ENCODE results near the gene TEAD1.

The TEAD1 gene

GRCh38 chr11:12827369-12827768, 153.1 kb downstream of the TEAD1 start:
- Histone ChIP-seq H3K36me3 (replicated peaks in 1 of 2; ENCODE audit: control insufficient read depth in 2 of 2, insufficient read depth in 2 of 2, low read length in 2 of 2) (no peaks in the 10 kb centered on the region), H2BK12ac (ENCODE audit: low read length) (no peak overlapping the region), H3K4me1 (ENCODE audit: control insufficient read depth in 2 of 2, insufficient read depth in 1 of 2, low read depth in 1 of 2, low read length in 2 of 2) (peaks cover 32 to 55% of the 10 kb centered on the region in 2 donors), H4K91ac (ENCODE audit: low read depth, low read length, poor library complexity) (no peak overlapping the region), H3K79me1 (ENCODE audit: low read depth, low read length) (peaks cover 2% of the 10 kb centered on the region), H2BK120ac (ENCODE audit: low read depth, low read length) (no peak overlapping the region), H3K27ac (replicated peaks; ENCODE audit: low read length) (peak overlapping the region; percentile 88), H3K4me2 (ENCODE audit: insufficient read depth, low read length, poor library complexity, severe bottlenecking) (no peak overlapping the region), H3K9ac (ENCODE audit: low read depth, low read length, poor library complexity) (no peak overlapping the region), H2BK15ac (ENCODE audit: low read length) (no peak overlapping the region), H3K23ac (ENCODE audit: low read depth, low read length, poor library complexity) (no peak overlapping the region), H2BK5ac (ENCODE audit: low read length) (no peak overlapping the region), H2AK5ac (ENCODE audit: low read depth, low read length) (no peak overlapping the region), H3K4ac (ENCODE audit: low read length) (no peak overlapping the region), H3K14ac (ENCODE audit: low read length) (no peak overlapping the region), H3K9me3 (replicated peaks in 1 of 2; ENCODE audit: control insufficient read depth in 2 of 2, insufficient read depth in 1 of 2, low read depth in 1 of 2, low read length in 2 of 2) (no peaks in the 10 kb centered on the region), H3K4me3 (ENCODE audit: low read length in 2 of 2) (peak overlapping the region in 1 of 2 donors; percentile 46), H2AFZ (ENCODE audit: low read length) (no peak overlapping the region), H4K8ac (ENCODE audit: low read depth, low read length) (no peak overlapping the region), H3K27me3 (ENCODE audit: control insufficient read depth in 3 of 3, insufficient read depth in 3 of 3, low read depth in 1 of 3, low read length in 3 of 3) (no peaks in the 10 kb centered on the region), H3K18ac (ENCODE audit: low read length) (no peak overlapping the region)
- DNase-seq (ENCODE audit: low spot score): no peak
- WGBS, 2 donors (ENCODE audit: extremely low coverage in 2 of 2, insufficient read length in 2 of 2, insufficient replicate concordance in 1 of 2): no CpG with 5 or more reads among the region's 1 CpG

DNA sequence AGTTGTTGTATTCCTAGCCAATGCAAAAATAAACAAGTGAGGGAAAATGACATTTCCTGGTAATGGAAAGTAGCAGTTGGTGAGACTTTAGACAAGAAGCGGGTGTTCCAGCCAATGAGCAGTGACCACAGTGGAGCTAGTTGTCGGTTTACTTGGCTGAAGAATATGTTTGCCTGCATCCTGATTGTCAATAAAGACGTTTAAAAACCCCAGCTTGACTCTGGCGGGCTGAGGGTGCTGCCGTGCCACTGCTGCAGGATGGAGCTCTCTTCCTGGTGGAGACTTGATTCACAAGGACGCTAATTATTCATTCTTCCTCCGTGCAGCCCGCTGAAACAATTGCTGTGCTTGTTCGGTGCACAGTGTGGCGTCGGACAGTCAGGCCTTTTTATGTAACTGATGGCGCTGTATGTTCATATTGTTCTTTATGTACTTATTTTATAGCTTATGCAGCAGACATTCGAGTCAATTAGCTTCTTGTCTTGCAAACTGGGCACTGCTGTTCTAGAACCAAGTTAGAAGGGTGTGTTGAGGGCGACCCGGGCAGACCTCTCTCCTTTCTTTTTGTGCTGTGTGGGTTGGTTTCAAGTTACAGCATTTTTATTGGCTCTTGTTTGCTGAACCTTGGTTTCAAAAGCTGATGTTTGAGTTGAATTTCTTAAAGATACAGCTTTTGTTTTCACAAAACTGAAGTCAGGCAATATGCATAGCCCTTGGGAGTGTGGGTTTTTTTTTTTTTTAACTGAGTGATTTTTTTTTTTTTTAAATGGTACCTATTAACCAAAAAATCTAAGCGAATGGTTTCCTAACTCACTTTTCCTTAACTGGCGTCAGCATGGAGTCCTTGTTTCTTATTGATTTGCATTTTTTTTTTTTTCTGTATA, 153.9 kb downstream of the TEAD1 start:
- Histone ChIP-seq H3K14ac (ENCODE audit: low read length) (no peak overlapping the region), H2BK5ac (ENCODE audit: low read length) (no peak overlapping the region), H2AK5ac (ENCODE audit: low read depth, low read length) (no peak overlapping the region), H4K8ac (ENCODE audit: low read depth, low read length) (no peak overlapping the region), H3K23ac (ENCODE audit: low read depth, low read length, poor library complexity) (no peak overlapping the region), H3K4me1 (ENCODE audit: control insufficient read depth in 2 of 2, insufficient read depth in 1 of 2, low read depth in 1 of 2, low read length in 2 of 2) (peaks cover 27 to 47% of the 10 kb centered on the region in 2 donors), H3K27me3 (ENCODE audit: control insufficient read depth in 3 of 3, insufficient read depth in 3 of 3, low read depth in 1 of 3, low read length in 3 of 3) (no peaks in the 10 kb centered on the region), H3K79me1 (ENCODE audit: low read depth, low read length) (peaks cover 2% of the 10 kb centered on the region), H2BK120ac (ENCODE audit: low read depth, low read length) (no peak overlapping the region), H2AFZ (ENCODE audit: low read length) (peak overlapping the region; percentile 57), H3K4me3 (ENCODE audit: low read length in 2 of 2) (peak overlapping the region in 1 of 2 donors; percentile 46), H3K27ac (replicated peaks; ENCODE audit: low read length) (peak overlapping the region; percentile 88), H3K36me3 (replicated peaks in 1 of 2; ENCODE audit: control insufficient read depth in 2 of 2, insufficient read depth in 2 of 2, low read length in 2 of 2) (no peaks in the 10 kb centered on the region), H3K18ac (ENCODE audit: low read length) (peak overlapping the region; percentile 44), H3K9ac (ENCODE audit: low read depth, low read length, poor library complexity) (peak overlapping the region; percentile 38), H3K4ac (ENCODE audit: low read length) (no peak overlapping the region), H2BK15ac (ENCODE audit: low read length) (no peak overlapping the region), H2BK12ac (ENCODE audit: low read length) (no peak overlapping the region), H3K9me3 (replicated peaks in 1 of 2; ENCODE audit: control insufficient read depth in 2 of 2, insufficient read depth in 1 of 2, low read depth in 1 of 2, low read length in 2 of 2) (no peaks in the 10 kb centered on the region), H4K91ac (ENCODE audit: low read depth, low read length, poor library complexity) (no peak overlapping the region), H3K4me2 (ENCODE audit: insufficient read depth, low read length, poor library complexity, severe bottlenecking) (peak overlapping the region; percentile 67)
- DNase-seq (ENCODE audit: low spot score): peak; percentile 73
- WGBS, 2 donors (ENCODE audit: extremely low coverage in 2 of 2, insufficient read length in 2 of 2, insufficient replicate concordance in 1 of 2): no CpG with 5 or more reads among the region's 17 CpGs

DNA sequence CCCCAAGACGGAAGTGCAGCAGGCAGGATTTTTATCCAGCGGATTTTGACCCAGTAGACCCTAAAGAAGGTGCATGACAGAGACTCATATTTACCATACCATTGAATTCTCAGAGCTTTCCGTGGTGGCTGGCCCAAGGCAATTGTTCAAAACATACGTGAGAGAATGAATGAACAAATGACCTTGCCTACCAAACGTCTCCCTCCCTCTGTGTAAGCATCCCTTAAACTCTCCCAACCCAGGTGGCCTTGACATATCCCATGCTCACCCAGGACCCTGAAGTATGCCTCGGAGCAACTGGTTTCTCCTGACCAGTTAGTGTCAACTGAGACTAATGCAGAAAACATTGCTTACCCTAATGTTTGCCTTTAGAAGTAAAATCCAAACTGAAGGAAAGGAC, 154.9 kb downstream of the TEAD1 start:
- Histone ChIP-seq H3K27me3 (ENCODE audit: control insufficient read depth in 3 of 3, insufficient read depth in 3 of 3, low read depth in 1 of 3, low read length in 3 of 3) (no peaks in the 10 kb centered on the region), H4K8ac (ENCODE audit: low read depth, low read length) (no peak overlapping the region), H3K4ac (ENCODE audit: low read length) (no peak overlapping the region), H2BK5ac (ENCODE audit: low read length) (no peak overlapping the region), H3K23ac (ENCODE audit: low read depth, low read length, poor library complexity) (no peak overlapping the region), H2AFZ (ENCODE audit: low read length) (peak overlapping the region; percentile 2), H2AK5ac (ENCODE audit: low read depth, low read length) (no peak overlapping the region), H3K9me3 (replicated peaks in 1 of 2; ENCODE audit: control insufficient read depth in 2 of 2, insufficient read depth in 1 of 2, low read depth in 1 of 2, low read length in 2 of 2) (no peaks in the 10 kb centered on the region), H3K36me3 (replicated peaks in 1 of 2; ENCODE audit: control insufficient read depth in 2 of 2, insufficient read depth in 2 of 2, low read length in 2 of 2) (no peaks in the 10 kb centered on the region), H3K4me1 (ENCODE audit: control insufficient read depth in 2 of 2, insufficient read depth in 1 of 2, low read depth in 1 of 2, low read length in 2 of 2) (peaks cover 23 to 38% of the 10 kb centered on the region in 2 donors), H3K79me1 (ENCODE audit: low read depth, low read length) (peaks cover 2% of the 10 kb centered on the region), H3K4me2 (ENCODE audit: insufficient read depth, low read length, poor library complexity, severe bottlenecking) (no peak overlapping the region), H3K27ac (replicated peaks; ENCODE audit: low read length) (peak overlapping the region; percentile 60), H3K4me3 (ENCODE audit: low read length in 2 of 2) (no peak overlapping the region), H3K14ac (ENCODE audit: low read length) (no peak overlapping the region), H2BK15ac (ENCODE audit: low read length) (no peak overlapping the region), H3K9ac (ENCODE audit: low read depth, low read length, poor library complexity) (no peak overlapping the region), H3K18ac (ENCODE audit: low read length) (no peak overlapping the region), H4K91ac (ENCODE audit: low read depth, low read length, poor library complexity) (no peak overlapping the region), H2BK120ac (ENCODE audit: low read depth, low read length) (no peak overlapping the region), H2BK12ac (ENCODE audit: low read length) (no peak overlapping the region)
- no peak for DNase-seq (ENCODE audit: low spot score)
- no CpG with 5 or more reads among the region's 6 CpGs for WGBS, 2 donors (ENCODE audit: extremely low coverage in 2 of 2, insufficient read length in 2 of 2, insufficient replicate concordance in 1 of 2)

- Histone ChIP-seq H3K27me3 (ENCODE audit: control insufficient read depth in 3 of 3, insufficient read depth in 3 of 3, low read depth in 1 of 3, low read length in 3 of 3) (no peaks in the 10 kb centered on the region), H3K9me3 (replicated peaks in 1 of 2; ENCODE audit: control insufficient read depth in 2 of 2, insufficient read depth in 1 of 2, low read depth in 1 of 2, low read length in 2 of 2) (no peaks in the 10 kb centered on the region), H2BK120ac (ENCODE audit: low read depth, low read length) (no peak overlapping the region), H4K8ac (ENCODE audit: low read depth, low read length) (no peak overlapping the region), H3K4ac (ENCODE audit: low read length) (no peak overlapping the region), H3K4me1 (ENCODE audit: control insufficient read depth in 2 of 2, insufficient read depth in 1 of 2, low read depth in 1 of 2, low read length in 2 of 2) (peaks cover 20 to 32% of the 10 kb centered on the region in 2 donors), H2AFZ (ENCODE audit: low read length) (no peak overlapping the region), H3K14ac (ENCODE audit: low read length) (no peak overlapping the region), H2BK15ac (ENCODE audit: low read length) (no peak overlapping the region), H3K4me3 (ENCODE audit: low read length in 2 of 2) (no peak overlapping the region), H3K23ac (ENCODE audit: low read depth, low read length, poor library complexity) (no peak overlapping the region), H3K79me1 (ENCODE audit: low read depth, low read length) (peaks cover 2% of the 10 kb centered on the region), H3K18ac (ENCODE audit: low read length) (no peak overlapping the region), H3K4me2 (ENCODE audit: insufficient read depth, low read length, poor library complexity, severe bottlenecking) (no peak overlapping the region), H2BK12ac (ENCODE audit: low read length) (no peak overlapping the region), H4K91ac (ENCODE audit: low read depth, low read length, poor library complexity) (no peak overlapping the region), H3K9ac (ENCODE audit: low read depth, low read length, poor library complexity) (no peak overlapping the region), H2AK5ac (ENCODE audit: low read depth, low read length) (no peak overlapping the region), H3K36me3 (replicated peaks in 1 of 2; ENCODE audit: control insufficient read depth in 2 of 2, insufficient read depth in 2 of 2, low read length in 2 of 2) (no peaks in the 10 kb centered on the region), H2BK5ac (ENCODE audit: low read length) (no peak overlapping the region), H3K27ac (replicated peaks; ENCODE audit: low read length) (no peak overlapping the region)
- no CpG with 5 or more reads among the region's 2 CpGs for WGBS, 2 donors (ENCODE audit: extremely low coverage in 2 of 2, insufficient read length in 2 of 2, insufficient replicate concordance in 1 of 2)
- DNase-seq (ENCODE audit: low spot score): no peak
Measured at GRCh38 chr11:12829540-12830314, 155.5 kb downstream of the TEAD1 start.

Data from neuronal stem cell (in vitro differentiated cells).